ENCODE data around the gene TSPAN31.
A peak's percentile ranks its signal among the peaks of the same experiment; 100 is the strongest.

TSPAN31 gene

DNA sequence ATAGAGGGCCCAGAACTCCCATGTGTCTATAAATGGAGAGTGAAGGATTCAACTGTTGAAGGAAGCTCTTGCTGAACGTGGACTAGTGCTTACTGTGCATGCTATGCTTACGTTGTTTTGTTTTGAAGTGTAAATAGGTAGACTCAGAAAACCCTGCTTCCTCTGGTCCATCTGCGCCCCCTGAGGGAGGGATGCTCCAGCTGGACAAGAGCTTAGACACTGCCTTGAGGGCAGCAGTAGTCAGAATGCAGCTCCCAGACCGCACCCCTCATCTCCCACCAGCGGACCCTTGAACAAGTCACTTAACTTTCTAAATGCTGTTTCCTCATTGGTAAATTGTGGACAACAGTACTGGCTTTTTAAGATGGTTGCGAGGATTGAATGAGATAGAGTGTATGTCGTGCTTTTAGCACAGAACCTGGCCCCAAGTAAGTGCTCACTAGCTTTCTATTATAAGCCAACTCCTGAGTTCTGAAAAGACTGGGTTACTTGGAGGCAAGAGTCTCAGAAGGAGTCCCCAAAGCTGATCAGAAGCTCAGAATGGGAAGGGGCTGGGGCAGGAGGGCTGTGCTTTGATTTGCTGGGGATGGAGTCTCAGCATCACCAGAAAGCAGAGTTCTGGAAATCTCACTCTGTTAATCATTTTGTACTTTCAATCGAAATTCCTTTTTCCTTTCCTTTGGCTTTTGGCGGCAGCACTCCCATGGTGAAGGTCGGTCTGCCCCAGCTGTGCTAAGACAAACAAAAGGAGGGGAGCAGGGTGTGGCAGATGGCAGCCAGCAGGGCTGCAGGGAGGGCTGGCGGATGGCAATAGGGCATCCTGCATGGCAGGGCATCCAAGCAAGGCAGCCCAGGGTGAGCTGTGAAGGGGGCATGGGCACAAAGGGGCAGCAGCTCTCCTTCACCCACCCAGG is 21.9 kb upstream of the TSPAN31 start:
- DNase-seq = no peak

DNA sequence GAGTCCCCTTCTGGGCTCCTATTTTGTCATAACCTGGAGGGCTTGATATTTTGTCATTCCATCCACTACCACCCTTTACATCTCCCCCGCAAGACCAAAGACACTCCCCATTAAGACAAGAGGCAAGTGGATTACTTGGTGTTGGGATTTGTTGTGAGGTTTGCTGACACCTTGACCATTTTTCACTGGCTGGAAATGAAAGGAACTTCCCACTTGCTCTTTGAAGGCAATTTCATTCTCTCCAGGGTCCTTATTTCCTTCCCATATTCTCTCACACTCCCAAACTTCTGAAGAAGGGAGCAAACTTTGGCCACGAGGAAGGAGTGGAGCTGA is 21.2 kb upstream of the TSPAN31 start:
- no peak for DNase-seq

DNA sequence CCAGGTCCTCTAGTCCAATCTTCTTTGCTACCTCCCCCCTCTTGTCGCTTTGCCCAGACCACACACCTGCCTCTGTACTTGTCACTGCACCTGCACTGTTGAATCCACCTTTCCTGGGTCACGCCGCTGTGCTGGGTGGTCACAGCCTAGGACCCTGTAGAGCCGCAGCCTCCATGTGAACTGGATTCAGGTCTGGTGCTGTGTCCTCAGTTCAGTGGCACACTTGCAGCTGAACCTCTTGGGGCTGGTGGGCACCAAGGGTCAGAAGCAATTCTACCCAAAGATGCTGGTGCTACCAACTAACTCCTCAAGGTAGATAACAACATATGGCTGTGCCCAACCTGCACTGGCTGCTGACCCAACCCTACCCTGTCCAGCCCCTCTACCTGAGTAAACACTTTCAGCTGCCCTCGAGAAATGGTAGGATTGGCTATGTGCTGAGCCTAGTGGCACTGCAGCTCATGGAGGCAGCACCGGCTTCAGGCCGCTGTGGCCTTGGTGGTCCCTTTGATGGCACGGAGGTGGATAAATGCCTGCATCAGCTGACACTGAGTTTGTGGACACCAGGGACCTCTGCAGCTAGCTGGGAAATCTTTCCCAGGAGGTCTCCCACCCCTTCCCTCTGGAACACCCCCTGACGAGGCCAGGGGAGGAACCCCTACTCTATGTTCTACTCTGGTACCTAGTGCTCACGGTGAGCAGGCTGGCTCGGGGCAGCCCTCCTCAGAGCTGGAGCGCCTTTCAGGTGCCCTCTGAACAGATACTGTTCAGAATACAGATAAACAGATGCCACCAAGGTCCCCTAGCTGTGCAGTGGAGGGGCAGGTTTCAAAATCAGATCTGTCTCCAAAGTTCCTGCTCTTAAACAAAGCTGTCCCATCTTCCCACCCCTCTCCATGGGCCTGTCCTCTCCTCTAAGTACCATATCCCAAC is 20.6 kb upstream of the TSPAN31 start:
- DNase-seq = no peak

DNA sequence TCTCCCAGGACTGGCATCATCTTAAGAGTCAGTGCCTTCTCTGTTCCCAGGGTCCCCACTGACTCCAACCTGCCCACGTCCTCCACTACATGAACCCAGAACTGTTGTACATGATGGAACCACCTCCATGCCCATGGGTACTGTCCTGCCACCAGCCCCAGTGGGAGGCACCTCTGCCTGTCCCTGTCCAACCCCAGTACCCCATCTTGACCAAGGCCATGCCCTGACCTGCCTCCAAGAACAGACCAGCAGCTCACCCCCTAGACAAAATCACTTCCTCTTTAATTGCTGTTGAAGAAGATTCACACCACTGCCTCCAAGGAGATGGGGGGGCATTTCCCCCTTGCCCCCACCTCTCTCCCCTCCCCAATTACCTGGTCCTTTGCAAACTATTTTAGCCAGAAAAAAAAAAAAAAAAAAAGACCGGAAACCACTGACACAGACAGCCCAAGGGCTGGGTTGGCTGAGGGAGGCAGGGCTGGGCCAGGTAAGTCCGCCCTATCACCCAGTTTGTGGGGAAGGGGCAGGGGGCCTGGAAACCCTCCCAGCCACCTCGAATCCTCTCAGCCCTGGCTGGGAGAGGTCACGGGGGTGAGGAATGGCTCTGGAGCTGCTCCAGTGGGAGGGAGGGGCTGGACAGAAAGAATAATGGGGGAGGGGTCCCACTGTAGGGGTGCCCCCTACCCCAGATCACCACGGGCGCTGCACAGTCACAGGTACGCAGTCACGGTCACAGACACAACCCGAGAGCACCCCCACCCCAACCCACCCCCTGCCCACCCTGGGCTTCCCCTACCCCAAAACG is 19.7 kb upstream of the TSPAN31 start:
- no peak for DNase-seq

DNA sequence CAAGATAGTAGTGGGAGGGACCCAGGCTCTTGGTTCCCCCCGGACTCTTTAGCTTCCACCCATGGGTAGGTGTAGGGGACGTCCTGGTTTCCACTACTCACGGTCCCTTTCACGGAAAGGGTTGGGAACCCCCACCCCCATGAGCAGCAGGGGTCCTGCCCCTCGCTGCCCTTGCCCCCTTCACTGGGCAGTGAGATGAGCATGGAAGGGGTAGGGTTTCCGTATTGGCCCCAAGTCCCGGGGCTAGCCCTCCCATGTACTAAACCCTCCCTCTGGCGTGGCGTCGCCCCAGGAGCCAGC is 19.0 kb upstream of the TSPAN31 start:
- DNase-seq = no peak

DNA sequence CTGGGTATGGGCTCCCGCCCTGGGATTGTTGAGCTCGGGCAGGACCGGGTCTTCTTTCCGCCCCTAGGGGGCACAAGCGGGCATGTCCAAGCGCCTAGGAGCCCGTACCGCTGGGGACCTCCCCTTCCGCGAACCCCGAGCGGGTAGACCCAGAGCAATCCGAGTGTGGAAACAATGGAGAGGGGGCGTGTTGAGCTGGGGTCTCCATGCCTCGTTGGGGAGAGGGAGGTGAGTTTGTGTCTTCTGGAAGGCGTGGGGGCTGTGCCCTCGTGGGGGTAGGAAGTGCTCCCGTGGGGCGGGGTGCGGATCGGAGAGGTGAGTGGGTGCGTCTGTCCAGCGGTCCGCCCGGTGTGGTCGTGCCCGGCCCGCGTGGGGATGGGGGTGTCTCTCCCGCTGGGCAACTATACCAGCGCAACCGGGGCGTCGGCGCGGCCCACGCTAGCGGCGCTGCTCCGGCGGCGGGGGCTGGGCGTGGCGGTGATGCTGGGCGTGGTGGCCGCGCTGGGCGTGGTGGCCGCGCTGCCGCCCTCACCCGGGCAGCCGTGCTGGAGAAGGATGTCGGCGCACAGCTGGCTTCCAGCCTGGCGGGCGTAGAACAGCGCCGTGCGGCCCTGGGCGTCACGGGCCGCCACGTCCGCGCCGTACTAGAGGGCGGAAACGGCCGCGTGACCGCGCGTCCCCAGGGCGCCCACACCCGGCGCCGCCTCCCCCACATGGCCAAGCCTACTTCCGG is 18.5 kb upstream of the TSPAN31 start:
- DNase-seq = peak; percentile 97

DNA sequence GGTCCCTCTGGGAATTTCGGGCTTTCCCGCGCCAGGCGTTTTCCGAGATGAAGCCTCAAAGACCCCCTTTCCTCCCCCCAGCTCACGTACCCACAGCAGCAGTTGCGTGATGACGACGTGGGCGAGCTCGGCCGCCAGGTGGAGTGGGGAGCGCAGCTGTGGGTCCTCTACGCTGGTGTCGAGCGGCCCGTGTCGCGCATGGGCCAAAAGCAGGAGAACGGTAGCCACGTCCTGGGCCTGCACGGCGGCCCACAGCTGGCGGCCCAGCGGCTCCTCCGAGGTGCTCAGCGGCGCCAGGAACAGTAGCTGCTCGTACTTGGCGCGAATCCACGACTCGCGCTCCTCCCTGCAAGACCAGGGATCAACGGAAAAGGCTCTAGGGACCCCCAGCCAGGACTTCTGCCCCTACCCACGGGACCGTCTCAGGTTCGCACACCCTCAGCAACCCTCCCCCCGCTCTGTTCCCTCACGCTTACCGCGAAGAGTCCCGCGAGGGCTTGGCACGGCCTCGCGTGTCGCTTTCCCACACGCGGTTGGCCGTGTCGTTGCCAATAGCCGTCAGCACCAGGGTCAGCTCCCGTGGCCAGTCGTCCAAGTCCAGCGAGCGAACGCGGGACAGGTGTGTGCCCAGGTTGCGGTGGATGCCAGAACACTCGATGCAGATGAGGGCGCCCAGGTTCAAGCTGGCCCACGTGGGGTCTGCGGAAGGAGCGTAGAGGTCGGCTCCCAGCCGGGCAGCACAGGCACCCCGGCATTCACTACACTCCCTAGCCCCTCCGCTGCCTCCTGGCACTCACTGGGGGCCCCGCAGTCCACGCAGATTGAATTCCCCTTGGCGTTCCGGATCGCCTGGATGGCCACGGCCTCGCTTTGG is 17.7 kb upstream of the TSPAN31 start:
- DNase-seq = peak; percentile 26

DNA sequence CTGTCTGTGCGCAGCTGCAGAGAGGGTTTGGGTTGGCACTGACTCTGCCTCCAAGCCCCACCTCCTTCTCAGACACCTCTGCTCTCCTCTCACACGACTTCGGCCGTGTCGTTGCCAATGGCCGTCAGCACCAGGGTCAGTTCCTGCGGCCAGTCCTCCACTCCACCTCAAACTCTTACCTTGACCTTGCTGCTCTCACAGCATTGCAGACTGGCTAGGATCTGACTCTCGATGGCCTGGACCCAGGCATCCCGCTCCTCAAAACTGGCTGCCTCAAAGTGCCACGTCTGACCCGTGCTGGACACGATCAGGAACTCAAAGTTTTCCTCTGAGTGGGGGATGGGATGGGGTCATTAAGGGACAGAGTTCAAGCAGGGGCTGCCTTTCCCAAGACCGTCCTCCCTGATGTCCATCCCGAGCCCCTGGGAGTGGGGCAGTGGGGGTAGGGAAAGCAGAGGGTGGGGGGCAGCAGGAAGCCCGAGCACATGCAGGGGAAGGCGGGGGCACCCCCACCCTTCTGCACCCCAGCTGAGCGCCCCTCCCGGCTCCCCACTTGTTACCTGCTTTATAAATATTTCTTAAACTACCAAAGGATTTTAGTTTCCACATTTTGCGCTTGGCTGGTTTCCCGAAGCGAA is 17.0 kb upstream of the TSPAN31 start:
- no peak for DNase-seq

DNA sequence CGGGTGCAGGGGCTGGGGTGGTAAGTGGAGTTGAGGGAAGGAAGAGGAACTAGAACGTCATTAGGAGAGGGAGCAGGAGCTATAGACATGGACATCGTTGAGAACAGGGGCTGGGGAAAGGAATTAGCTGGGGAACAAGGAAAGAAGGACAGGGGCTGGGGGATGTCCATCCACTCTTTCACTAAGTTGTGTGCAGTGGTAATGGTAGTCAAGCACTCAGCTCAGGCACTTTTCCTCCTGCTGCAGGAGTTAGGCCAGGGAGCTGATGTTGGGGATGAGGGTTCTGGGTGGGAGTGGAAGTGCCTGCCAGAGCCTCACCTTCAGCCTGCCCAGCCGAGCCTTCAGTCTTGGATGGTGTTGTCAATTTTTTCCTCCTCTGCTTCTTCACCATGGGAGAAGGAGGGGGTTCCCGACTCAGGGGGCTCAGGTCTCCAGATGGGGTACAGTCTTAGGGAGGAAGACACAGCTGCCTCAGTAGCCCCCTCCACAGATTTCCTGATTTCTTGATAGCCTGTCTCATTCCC is 15.5 kb upstream of the TSPAN31 start:
- no peak for DNase-seq

DNA sequence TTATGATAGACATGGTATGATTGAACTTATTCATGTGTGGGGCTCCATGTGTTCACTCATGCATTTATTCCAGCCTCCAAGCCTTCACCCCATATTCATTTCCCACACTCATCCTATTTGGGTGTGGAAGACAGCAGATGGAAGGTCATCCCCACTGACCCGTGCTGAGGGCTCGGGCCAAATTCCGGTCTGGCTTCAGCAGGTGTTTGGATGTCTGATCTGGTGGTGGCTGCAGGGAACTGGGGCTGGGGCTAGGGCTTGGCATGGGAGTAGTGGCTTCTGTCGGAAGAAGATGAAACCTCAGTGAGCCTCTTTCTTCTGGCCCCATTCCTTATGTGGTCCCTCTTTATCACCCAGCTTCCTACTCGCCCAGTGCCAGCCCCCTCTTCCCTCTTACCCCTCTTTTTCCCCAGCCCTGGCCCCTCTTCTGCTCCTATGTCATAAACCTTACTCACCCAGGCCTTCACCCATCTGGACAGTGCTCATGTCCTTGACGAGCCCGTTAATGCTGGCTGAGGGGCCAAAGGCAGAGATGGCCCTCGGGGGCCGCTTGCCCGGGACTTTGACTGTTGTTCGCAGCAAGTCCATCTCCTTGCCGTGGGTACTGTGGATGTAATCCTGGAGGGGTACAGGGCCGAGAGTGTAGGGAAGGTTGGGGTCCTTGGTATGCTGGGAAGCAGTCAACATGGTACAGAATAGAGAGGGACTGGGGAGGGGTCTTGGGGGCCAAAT is 14.3 kb upstream of the TSPAN31 start:
- DNase-seq = no peak

DNA sequence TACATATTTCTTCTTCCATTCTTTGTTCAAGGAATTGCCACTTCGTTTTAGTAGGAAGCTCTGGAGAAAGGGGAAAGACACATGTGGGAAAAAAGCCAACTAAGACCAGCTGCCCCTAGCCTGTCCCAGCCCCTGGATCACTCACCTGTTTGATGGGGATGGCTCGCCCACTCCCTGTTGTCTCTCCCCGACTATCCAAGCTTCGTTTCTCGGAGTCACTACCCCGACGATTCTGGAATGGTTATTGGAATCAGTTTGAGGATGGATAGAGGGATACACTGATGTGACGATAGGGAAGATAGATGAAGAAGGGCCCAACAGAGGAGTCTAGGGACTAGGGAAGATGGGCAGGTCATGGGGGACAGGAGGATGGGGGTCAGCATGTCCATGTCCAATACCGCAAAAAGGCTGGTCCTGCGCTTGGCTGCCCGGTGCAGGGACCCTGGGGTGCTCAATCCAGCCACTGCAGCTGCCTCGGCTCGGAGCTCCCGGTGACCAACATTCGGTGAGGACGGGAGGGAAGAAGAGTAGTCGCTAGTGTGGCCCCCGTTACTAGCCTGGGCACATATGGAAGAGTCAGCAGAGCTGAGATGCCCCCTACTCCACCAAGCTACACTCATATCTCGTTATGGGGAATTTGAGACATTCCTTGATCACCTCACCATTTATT is 13.3 kb upstream of the TSPAN31 start:
- DNase-seq = no peak

DNA sequence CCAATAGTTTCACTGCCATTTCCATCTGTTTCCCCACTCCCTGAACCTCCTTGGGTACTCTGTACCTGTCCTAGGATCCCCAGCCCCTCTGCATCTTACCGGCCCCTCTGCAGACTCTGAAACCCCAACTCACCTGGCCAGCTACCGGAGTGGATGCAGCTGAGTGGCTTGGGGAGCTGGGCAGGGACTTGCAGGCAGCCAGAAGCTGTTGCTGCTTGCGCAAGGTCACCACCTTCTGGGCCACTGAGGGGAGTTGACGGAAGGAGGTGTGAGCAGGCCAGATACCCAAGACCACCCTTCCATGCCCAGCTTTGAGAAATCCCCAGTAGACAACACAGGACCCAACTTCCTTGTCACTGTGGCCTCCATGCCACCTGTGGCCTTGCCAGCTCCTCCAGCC is 12.6 kb upstream of the TSPAN31 start:
- no peak for DNase-seq

DNA sequence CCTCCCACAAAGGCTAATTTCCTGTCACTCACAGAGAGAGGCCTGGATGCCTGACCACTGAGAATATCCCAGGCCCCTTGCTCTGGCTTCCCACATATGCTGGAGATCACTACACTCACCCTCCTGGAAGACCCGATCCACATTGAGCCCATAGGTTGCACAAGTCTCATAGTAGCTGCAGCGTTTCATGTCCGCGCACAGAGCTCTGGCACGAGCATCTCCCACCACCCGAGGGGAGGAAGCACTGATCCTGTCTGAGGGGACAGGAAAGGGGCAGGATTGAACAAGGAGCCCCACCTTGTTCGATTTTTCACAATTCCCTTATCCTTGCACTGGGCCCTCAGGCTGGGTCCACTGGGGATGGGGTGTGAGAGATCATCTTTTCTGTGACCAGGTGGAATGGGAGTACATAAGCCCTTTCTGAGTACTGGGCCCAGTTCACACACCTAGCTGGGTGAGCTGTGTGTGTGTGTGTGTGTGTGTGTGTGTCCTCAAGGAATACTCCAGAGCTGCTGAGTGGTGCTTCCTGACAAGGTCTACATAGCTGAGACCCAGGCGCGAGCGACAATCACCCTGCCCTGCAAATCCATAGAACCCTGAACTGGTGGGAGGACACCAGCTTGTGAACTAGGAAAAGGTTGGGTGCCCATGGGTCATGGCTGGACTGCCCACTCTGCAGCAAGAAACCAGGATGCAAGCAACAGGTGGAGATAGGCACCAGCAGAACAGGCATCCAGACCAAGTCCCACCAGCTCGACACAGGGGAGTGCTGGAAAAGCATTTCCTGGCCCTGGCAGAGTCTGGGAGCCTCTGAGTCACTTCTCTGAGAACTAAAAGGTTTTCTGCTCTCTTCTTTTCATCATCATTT is 11.9 kb upstream of the TSPAN31 start:
- no peak for DNase-seq

DNA sequence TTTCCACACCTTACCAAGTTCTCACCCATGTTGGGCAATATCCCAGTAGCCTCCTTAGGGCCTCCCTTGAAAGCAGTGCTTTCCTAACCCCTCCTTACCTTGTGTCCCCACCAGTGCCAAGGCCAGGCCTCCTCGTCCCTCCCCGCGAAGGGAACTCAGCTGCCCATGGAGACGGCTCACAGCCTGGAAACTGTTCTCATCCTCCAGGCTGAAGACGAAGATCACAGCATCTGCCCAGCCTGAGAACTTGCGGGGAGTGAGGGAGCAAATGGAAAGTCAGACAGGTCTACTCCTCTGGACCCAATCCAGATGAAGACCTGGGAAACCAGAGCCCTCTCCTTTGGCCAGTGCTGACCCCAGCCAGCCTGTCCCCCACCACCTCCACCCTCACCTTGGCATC is 10.9 kb upstream of the TSPAN31 start:
- no peak for DNase-seq

DNA sequence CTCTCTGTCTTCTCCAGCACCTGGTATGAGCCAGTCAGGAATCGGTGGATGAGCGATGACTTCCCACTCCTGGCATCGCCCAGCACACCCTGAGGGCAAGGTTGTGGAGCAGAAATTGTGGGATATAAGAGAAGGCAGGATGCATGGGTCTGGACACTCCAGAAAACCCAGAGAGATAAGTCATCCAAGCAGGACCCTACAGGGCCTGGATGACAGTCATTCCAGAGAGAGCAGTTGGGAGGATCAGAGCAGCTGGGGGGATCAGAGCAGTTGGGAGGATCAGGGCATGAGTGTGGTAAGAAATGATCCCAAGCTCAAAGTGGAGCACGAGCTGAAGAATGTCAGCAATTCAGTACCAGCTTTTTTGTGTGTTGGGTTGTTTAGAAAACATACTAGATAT is 10.2 kb upstream of the TSPAN31 start:
- no peak for DNase-seq

DNA sequence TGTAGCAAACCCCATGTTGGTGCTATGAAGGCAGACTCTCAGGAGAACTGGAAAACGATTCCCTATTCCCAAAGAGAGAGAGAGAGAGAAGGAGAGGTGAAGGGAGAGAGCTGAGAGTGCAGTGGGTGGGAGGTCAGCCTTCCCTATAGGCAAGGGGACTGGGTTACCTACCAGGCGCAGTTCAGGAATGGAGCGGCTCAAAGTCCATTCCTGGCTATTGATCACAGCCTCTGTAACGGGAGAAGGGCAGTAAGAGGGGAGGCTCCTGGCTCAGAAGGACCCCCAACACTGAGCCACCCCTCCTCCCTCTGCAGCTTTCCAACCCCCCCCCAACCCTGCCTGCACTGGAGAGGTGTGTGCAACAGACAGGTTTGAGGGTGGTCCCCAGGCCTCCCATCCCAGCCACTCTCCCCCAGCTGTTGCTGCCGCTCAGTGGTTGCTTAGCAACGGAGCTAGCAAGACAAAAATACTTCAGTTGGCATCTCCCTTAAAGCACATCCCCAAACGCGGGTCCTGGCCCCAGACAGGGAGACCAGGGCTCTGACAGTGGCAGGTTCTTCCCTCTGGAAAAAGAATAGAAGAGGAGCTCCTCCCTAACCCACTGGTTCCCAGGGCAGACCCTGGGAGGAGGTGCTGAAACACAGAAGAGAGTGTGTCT is 9.5 kb upstream of the TSPAN31 start:
- DNase-seq = no peak

DNA sequence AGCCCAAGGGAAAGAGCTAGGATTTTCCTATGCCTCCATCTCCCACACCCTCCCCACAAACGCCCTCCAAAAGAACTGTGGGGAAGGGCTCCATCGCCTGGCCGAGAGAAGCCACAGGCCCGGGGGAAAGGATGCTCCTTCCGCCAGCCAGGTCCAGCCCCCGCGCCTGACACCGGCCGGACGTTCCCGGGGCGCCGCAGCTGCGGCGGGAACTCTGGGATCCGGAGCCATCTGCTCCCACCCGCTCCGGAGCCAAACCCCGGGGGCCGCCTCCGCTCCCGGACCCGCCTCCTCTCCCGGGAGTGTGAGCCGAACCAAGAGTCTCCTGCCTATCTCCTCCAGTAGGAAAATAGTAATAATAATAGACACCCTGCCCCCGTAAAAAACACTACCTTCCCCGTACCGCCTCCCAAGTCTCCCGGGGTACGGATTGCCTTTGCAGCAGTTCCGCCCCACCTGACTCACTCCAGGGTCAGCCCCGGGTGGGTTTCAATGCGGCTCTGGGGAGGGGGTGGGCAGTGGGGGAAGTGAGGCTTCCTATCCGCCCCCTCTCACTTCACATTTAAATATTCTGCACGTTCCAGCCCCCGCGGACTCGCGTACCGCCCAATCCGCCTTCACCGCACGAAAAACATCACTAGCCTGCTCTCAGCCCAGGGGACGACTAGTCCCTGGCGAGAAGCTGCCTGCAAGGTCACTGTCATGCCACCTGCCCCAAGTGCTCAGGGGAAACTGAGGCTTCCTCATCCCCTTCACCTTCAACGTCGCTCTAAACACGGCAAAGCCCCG is 8.7 kb upstream of the TSPAN31 start:
- DNase-seq = peak; percentile 95
